Stimulated activated CD4-positive, alpha-beta T cell treated with anti-CD3 and anti-CD28 coated beads, Interleukin-1b, Interleukin-23, amount 100 ng/mL, for 4 hours (primary cell): ENCODE measurements around the gene EIF4G3.
"Not testable (repeated sequence)": the region's sequence is repeated elsewhere in the genome, so short reads cannot be mapped to it uniquely, and the experiment has no call there.

ENCODE experiments used
- DNase-seq, 2 donors: peaks; one replicate each; pipeline ENCODE4 v3.0.0-alpha.2; 2020; ENCODE audit warnings: low read depth in 2 of 2

EIF4G3 gene

GRCh38 chr1:21106709-21107108 is 70.0 kb downstream of the EIF4G3 start:
- no peak for DNase-seq

GRCh38 chr1:21106238-21106637 is 70.5 kb downstream of the EIF4G3 start:
- no peak for DNase-seq

GRCh38 chr1:21105807-21106206 is 70.9 kb downstream of the EIF4G3 start:
- no peak for DNase-seq

- no peak for DNase-seq
Measured at GRCh38 chr1:21104683-21105082, 72.0 kb downstream of the EIF4G3 start.

- DNase-seq: no peak
Measured at GRCh38 chr1:21100481-21100921, 76.2 kb downstream of the EIF4G3 start.

GRCh38 chr1:21099869-21100131 is 76.9 kb downstream of the EIF4G3 start:
- no peak for DNase-seq

- no peak for DNase-seq
Measured at GRCh38 chr1:21099034-21099868, 77.4 kb downstream of the EIF4G3 start.

- DNase-seq: no peak
Measured at GRCh38 chr1:21098186-21098915, 78.3 kb downstream of the EIF4G3 start.

- no peak for DNase-seq
Measured at GRCh38 chr1:21097729-21098128, 79.0 kb downstream of the EIF4G3 start.

- DNase-seq: no peak
Measured at GRCh38 chr1:21095976-21096375, 80.7 kb downstream of the EIF4G3 start.

GRCh38 chr1:21094282-21094681 is 82.4 kb downstream of the EIF4G3 start:
- DNase-seq: not testable (repeated sequence)

GRCh38 chr1:21093271-21093958 is 83.3 kb downstream of the EIF4G3 start:
- DNase-seq: not testable (repeated sequence)

GRCh38 chr1:21092545-21092944 is 84.2 kb downstream of the EIF4G3 start:
- not testable (repeated sequence) for DNase-seq

GRCh38 chr1:21091053-21091690 is 85.5 kb downstream of the EIF4G3 start:
- not testable (repeated sequence) for DNase-seq

GRCh38 chr1:21090463-21090862 is 86.2 kb downstream of the EIF4G3 start:
- no peak for DNase-seq

- no peak for DNase-seq
Measured at GRCh38 chr1:21089731-21090130, 87.0 kb downstream of the EIF4G3 start.

- no peak for DNase-seq
Measured at GRCh38 chr1:21089299-21089698, 87.4 kb downstream of the EIF4G3 start.

- DNase-seq: peak in 1 of 2 donors; percentile 3
Measured at GRCh38 chr1:21084111-21084810, 92.4 kb downstream of the EIF4G3 start.

GRCh38 chr1:21082073-21082472 is 94.6 kb downstream of the EIF4G3 start:
- DNase-seq: no peak

GRCh38 chr1:21077085-21077484 is 99.6 kb downstream of the EIF4G3 start:
- no peak for DNase-seq

GRCh38 chr1:21072721-21073120 is 104.0 kb downstream of the EIF4G3 start:
- no peak for DNase-seq

- DNase-seq: no peak
Measured at GRCh38 chr1:21069549-21069948, 107.1 kb downstream of the EIF4G3 start.
